GM18907 (cell line): ENCODE data around the gene PLD5.
"Not testable (repeated sequence)": the region's sequence is repeated elsewhere in the genome, so short reads cannot be mapped to it uniquely, and the experiment has no call there.

Experiments used
- ATAC-seq: cut with Tn5 transposase; IDR thresholded peaks from one replicate; pipeline ENCODE4 v1.9.1; 2021; ENCODE audit warnings: mild to moderate bottlenecking, moderate library complexity; ENCODE audit not compliant: unreplicated experiment

The PLD5 gene

GRCh38 chr1:242214455-242214854 lies 310.0 kb downstream of the PLD5 start:
- ATAC-seq: not testable (repeated sequence)

- not testable (repeated sequence) for ATAC-seq
Observed at GRCh38 chr1:242212961-242213360, 311.5 kb downstream of the PLD5 start.

- no peak for ATAC-seq
Observed at GRCh38 chr1:242212401-242212800, 312.1 kb downstream of the PLD5 start.

GRCh38 chr1:242211254-242212022 lies 313.1 kb downstream of the PLD5 start:
- no peak for ATAC-seq

GRCh38 chr1:242210316-242210715 lies 314.2 kb downstream of the PLD5 start:
- ATAC-seq: not testable (repeated sequence)

- ATAC-seq: no peak
Observed at GRCh38 chr1:242209063-242209462, 315.4 kb downstream of the PLD5 start.

GRCh38 chr1:242208021-242208420 lies 316.5 kb downstream of the PLD5 start:
- ATAC-seq: no peak

GRCh38 chr1:242206994-242207393 lies 317.5 kb downstream of the PLD5 start:
- no peak for ATAC-seq

- no peak for ATAC-seq
Observed at GRCh38 chr1:242205622-242206489, 318.6 kb downstream of the PLD5 start.

GRCh38 chr1:242203262-242203661 lies 321.2 kb downstream of the PLD5 start:
- ATAC-seq: no peak

- no peak for ATAC-seq
Observed at GRCh38 chr1:242201090-242201489, 323.4 kb downstream of the PLD5 start.

GRCh38 chr1:242199776-242200458 lies 324.6 kb downstream of the PLD5 start:
- ATAC-seq: no peak

GRCh38 chr1:242197907-242198820 lies 326.3 kb downstream of the PLD5 start:
- no peak for ATAC-seq

GRCh38 chr1:242196914-242197313 lies 327.6 kb downstream of the PLD5 start:
- no peak for ATAC-seq

GRCh38 chr1:242196101-242196500 lies 328.4 kb downstream of the PLD5 start:
- no peak for ATAC-seq

- ATAC-seq: no peak
Observed at GRCh38 chr1:242189591-242189990, 334.9 kb downstream of the PLD5 start.

GRCh38 chr1:242187816-242188215 lies 336.7 kb downstream of the PLD5 start:
- peak; percentile 90 for ATAC-seq

GRCh38 chr1:242187171-242187570 lies 337.3 kb downstream of the PLD5 start:
- ATAC-seq: peak; percentile 47

GRCh38 chr1:242185731-242186130 lies 338.8 kb downstream of the PLD5 start:
- ATAC-seq: no peak

GRCh38 chr1:242184955-242185354 lies 339.5 kb downstream of the PLD5 start:
- no peak for ATAC-seq
